GM18499 (cell line): ENCODE measurements around the gene VEPH1.

Source experiments
- ATAC-seq: cut with Tn5 transposase; IDR thresholded peaks from one replicate; pipeline ENCODE4 v1.9.1; 2021; ENCODE audit warnings: moderate number of reproducible peaks; ENCODE audit not compliant: insufficient read depth, unreplicated experiment

Gene VEPH1

DNA sequence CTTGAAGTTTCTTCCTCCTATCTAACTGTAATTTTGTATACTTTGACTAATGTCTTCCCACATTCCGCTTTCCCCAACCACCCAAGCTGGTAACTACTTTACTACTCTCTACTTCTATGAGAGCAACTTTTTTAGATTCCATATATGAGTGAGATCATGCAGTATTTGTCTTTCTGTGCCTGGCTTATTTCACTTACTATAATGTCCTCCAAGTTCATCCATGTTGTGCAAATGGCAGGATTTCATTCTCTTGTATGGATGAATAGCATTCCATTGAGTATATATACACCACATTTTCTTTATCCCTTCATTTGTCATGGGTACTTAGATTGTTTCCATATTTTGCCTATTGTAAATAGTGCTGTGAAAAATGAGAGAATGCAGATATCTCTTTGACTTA, 264.8 kb downstream of the VEPH1 start:
- no peak for ATAC-seq

DNA sequence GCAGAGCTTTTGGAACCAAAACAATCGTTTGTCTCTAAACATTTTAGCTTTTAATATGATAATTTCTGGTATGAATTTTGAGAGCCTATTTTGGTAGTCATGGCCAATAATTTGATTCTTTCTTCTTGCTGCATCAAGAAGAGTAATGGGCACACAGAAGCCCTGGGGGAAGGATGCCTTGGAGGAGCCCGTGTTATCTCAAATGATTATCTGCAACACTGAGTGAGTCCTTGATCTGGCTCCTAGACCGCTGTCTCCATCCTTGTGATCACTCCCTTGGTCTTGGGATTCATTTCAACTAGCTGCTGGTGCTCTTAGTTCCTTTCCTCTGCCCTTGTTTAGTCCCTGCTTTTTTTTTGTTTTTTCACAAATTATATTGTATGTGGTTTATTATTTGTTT, 265.3 kb downstream of the VEPH1 start:
- ATAC-seq, result no peak

DNA sequence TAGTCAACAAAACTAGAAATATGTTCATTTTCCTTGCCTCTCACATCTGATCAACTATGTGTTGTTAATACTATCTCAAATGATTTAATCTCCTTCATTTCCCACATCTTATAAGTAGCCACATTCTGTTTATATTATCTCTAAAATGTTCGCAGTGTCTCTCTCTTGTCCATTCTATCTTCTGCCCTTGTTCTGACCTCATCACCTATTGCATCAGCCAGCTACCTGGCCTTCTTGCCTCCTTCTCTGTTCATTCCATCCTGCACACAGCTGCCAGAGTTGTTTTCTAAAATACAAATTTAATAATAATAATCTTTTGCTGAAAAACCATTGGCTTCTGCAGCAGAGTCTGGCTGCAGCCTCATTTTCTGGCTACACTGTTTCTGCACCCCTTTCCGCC, 267.9 kb downstream of the VEPH1 start:
- ATAC-seq, result no peak

DNA sequence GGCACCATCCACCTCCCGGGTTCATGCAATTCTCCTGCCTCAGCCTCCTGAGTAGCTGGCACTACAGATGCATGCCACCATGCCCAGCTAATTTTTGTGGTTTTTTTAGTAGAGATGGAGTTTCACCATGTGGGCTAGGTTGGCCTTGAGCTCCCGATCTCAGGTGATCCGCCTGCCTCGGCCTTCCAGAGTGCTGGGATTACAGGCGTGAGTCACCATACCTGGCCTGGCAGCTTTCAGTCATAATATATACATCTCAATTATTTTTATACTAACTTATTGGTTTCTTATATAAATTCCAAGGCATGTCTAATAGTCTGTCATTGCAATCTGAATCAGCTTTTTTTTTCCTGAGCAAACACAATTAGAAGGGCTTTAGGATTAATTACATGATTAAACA, 269.3 kb downstream of the VEPH1 start:
- no peak for ATAC-seq

DNA sequence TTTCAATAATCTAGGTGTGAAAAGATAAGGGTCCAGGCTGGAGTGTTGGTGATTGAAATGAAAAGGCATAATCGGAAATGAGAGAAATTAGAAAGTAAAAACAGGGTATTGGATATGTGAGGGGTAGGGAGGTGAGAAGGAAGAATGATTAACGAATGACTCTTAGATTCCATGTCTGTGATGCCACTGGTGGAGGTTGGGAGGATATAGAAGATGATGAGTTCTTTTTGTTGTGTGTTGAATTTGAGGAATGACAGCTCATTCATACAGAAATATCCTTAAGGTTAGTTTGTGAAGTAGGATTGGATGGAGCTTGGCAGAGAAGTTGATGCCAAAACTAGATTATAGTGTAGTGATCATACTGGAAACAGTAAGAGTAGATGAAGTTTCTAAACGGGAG, 271.1 kb downstream of the VEPH1 start:
- ATAC-seq, result no peak

DNA sequence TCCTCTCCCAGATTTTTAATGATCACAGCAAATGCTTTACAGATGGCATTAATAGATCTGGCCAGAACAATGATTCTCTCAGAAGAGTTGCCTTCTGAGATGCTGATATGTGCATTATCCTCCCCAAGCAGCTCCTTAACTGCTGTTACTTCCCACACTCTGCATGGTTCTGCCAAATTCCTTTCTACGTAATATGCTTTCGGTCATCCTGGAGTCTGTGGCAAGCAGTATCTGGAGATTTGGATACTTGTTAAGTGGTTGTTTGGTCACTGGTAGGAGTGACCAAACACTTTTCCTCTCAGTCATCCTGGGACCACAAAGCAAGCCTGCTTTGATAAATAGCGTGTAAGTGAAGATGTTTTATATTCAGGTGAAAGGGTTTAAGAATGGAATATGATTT, 272.1 kb downstream of the VEPH1 start:
- ATAC-seq, result no peak

DNA sequence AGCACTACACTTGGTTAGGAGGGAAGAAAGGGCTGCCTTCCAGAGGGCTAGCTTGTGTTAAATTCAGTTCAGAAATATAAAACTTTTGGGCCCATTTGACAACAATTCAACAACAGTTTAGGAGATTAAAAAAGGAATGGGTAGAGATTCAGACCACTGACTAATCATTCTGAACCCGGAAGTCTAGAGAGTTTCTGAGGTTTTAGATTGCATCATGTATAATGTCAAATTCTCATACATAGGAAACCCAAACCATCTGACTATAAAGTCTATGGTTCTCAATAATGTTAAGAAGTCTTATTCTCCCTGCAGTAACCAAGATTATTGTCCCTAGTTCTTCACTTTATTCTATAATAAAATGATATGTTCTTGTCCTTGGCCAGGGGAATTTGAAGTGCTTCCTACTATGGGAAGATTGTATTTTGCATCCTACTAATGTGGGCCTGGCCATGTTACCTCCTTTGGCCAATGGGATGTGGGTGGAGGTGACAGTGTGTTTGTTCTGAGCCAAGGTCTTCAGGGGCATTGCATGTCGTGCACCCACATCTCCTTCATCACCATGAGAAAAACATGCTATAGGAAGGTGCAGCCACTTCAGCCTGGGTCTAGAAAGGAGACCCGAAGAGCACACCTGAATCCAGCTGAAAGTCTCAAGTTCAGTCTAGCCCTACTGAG, 276.9 kb downstream of the VEPH1 start:
- no peak for ATAC-seq

DNA sequence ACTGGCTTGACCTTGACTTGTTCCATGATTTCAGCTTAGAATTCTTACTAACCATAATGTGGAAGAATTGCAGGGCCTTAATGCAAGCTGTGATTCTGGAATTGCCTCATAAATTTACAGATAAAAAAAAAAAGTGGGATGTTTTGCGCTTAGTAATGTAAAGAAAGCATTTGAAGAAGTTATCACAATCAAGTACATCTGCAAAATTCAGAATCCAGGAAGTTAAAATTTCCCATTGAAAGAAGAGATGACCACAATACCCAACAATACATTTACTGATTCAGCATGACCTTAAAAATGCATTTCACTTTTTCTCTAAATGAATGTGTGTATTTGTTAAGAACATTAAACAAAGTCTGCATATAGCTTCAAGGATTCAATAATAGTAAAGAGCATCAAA, 278.2 kb downstream of the VEPH1 start:
- ATAC-seq, result no peak

DNA sequence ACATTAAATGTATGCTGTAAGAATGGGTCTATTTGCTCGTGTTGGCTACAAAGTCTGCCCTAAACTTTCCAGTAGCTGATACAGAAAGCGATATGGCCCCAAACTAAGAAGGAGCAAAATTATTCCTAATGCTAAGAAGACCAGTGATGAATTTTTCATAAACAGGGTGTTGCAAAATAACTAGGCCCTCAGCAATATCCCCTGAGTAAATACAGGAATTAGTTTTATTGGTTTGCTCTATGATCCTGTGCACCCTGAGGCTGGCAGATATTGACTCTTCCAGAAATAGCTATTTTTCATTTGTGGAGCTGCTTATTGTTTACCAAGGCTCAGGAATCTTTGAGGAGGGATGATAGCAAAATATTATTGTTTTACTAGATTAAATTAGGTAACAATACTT, 282.3 kb downstream of the VEPH1 start:
- ATAC-seq, result no peak

DNA sequence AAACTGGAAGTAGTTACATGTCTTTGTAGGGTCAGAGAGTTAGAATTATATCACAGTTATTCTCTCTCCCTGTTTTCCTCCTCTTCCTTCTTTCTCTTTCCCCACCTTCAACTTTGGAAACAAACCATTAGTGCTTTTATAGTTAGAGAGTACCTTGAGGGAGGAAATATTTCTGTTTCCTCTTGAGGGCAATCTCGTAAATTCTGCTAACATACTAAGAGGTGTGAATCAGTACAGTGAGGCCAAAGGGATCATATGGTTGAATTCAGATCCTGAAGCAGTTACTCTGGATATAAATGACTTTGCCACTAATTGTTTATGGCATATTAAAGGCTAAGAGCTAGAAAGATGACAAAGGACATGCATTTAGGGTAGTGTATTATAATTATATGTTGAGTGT, 283.0 kb downstream of the VEPH1 start:
- ATAC-seq, result no peak

DNA sequence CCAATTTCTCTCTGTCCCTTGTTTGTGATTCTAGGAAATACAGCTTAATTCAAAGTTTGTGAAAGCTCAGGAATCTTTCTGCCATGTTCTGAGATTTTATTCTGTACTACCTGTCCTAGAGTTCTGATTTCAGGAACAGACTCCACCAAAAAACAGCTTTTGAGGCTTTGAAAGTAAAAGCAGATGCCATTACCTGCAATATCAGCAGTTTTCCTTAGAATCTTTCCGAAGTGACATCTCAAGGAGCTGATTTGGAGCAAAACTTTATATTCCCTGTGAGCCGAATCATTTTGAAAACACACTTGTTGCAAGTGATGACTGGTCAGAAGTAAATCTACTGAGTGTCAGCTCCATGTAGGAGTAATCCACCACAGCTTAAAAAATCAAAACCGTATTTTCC, 284.0 kb downstream of the VEPH1 start:
- no peak for ATAC-seq
